ENCODE data around the gene TRPC4AP.
A peak's percentile ranks its signal among the peaks of the same experiment; 100 is the strongest.

Gene TRPC4AP

GRCh38 chr20:35104685-35105295, 12.2 kb upstream of the TRPC4AP start:
- TF ChIP-seq, protein P1, sequence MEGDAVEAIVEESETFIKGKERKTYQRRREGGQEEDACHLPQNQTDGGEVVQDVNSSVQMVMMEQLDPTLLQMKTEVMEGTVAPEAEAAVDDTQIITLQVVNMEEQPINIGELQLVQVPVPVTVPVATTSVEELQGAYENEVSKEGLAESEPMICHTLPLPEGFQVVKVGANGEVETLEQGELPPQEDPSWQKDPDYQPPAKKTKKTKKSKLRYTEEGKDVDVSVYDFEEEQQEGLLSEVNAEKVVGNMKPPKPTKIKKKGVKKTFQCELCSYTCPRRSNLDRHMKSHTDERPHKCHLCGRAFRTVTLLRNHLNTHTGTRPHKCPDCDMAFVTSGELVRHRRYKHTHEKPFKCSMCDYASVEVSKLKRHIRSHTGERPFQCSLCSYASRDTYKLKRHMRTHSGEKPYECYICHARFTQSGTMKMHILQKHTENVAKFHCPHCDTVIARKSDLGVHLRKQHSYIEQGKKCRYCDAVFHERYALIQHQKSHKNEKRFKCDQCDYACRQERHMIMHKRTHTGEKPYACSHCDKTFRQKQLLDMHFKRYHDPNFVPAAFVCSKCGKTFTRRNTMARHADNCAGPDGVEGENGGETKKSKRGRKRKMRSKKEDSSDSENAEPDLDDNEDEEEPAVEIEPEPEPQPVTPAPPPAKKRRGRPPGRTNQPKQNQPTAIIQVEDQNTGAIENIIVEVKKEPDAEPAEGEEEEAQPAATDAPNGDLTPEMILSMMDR (IDR thresholded peaks at IDR 0.05; ENCODE audit: low read depth, low read length), result no peak
- H3K4me3 ChIP-seq (ENCODE audit: low read depth, low read length), result no peak overlapping the region

GRCh38 chr20:35101620-35102019, 9.0 kb upstream of the TRPC4AP start:
- TF ChIP-seq, protein P1 (IDR thresholded peaks at IDR 0.05; ENCODE audit: low read depth, low read length), result no peak
- H3K4me3 ChIP-seq (ENCODE audit: low read depth, low read length), result no peak overlapping the region

DNA sequence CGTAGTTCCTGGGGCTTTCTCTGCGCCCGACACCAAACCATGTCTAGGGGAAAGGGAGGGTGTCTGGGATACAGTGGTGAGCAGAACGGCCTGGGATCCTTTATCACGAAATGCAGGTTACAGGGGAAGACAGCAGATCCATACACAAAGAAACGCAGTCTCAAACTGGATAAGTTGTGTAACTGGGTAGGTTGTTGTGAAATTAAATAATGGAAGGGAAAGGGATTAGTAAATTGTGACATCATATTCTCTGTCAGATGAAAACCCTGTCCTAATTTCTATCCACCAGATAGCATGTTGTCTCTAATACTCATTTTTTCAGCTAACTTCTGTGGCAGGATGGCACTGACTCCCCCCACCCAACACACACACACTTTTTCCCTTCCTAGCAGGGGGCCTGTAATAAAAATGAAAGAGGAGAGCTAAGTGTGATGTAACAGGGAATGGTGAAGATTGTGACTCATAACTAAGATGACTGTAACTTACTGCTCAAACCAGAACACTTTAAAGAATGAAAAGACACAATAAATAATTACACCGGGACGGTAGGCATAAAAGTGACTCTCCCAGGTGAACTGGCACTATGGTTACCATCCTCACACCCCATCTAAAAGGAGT, 769 bp upstream of the TRPC4AP start:
- TF ChIP-seq, protein P1 (IDR thresholded peaks at IDR 0.05; ENCODE audit: low read depth, low read length), result no peak
- H3K4me3 ChIP-seq (ENCODE audit: low read depth, low read length), result peak overlapping the region; percentile 79

- peak overlapping the region; percentile 79 for H3K4me3 ChIP-seq (ENCODE audit: low read depth, low read length)
- TF ChIP-seq, protein P1 (IDR thresholded peaks at IDR 0.05; ENCODE audit: low read depth, low read length), result no peak
These were observed 637 bp downstream of the TRPC4AP start for GRCh38 chr20:35091816-35092523.

- TF ChIP-seq, protein P1 (IDR thresholded peaks at IDR 0.05; ENCODE audit: low read depth, low read length), result no peak
- H3K4me3 ChIP-seq (ENCODE audit: low read depth, low read length), result no peak overlapping the region
These were observed 4.1 kb downstream of the TRPC4AP start for GRCh38 chr20:35088231-35089145.

DNA sequence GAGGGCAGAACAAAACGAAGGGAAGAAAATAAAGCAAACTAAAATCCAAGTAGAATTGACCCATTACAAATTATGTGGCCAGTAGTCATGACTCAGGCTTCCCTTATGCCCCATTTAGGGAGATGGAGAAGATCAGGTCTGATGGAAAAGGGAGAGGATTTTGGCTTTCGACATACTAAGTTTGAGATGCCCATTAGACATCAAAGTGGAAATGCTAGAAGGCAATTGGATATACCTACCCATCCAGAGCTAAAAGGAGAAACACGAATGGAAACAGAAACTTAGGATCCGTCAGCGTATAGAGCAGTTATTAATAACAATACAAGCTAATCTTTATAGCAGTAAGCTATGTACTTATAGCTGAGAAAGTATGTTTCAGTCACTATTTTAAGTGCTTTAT, 4.8 kb downstream of the TRPC4AP start:
- no peak overlapping the region for H3K4me3 ChIP-seq (ENCODE audit: low read depth, low read length)
- TF ChIP-seq, protein P1 (IDR thresholded peaks at IDR 0.05; ENCODE audit: low read depth, low read length), result no peak
